Measurements from ENCODE around the gene DCLK3.

The DCLK3 gene

DNA sequence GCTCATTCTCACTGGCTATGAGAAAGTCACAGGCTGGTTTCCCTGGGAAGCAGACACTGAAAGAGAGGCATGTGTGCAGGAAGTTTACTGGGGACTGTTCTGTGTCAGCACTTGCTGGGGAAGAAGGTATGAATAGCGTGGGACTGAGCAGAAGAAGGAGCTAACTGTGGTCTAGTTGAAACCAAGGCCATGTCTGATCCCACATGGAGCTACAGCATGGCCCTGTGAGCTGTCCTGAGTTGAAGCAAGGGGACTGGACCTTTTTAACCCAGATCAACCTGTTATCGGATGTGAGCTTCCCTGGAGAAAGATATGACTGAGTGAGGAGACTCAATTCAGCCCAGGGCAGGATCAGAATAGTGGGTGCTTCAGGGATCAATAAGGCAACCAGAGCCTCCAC is 53.7 kb downstream of the DCLK3 start:
- no peaks in the 10 kb centered on the region for H3K9me2 ChIP-seq (replicated peaks; ENCODE audit: insufficient read depth, low read length)
- no peak overlapping the region for H3K4me2 ChIP-seq (ENCODE audit: low read depth, low read length)
- no peaks in the 10 kb centered on the region for H3K79me2 ChIP-seq (ENCODE audit: low read length)
- DNase-seq = no peak
- no peak overlapping the region for H2AFZ ChIP-seq (ENCODE audit: low read length)
- H4K20me1 ChIP-seq (ENCODE audit: insufficient read depth, low read length) = no peaks in the 10 kb centered on the region
- no peaks in the 10 kb centered on the region for H3K4me1 ChIP-seq (ENCODE audit: low read length)
- H3K9me3 ChIP-seq (replicated peaks; ENCODE audit: insufficient read depth, low read length) = no peaks in the 10 kb centered on the region
- no peaks in the 10 kb centered on the region for H3K36me3 ChIP-seq (replicated peaks; ENCODE audit: insufficient read depth, low read length)
- H3F3A ChIP-seq (ENCODE audit: insufficient read depth, low read length) = no peaks in the 10 kb centered on the region
- TF ChIP-seq CTCF (IDR thresholded peaks at IDR 0.05; ENCODE audit: low read length) = no peak
- no peak for TF ChIP-seq EZH2 (optimal IDR thresholded peaks at IDR 0.05; ENCODE audit: low read depth, low read length)
- no peak for TF ChIP-seq EZH2phosphoT487 (IDR thresholded peaks at IDR 0.05; ENCODE audit: low read length)
- H3K9ac ChIP-seq (ENCODE audit: low read length) = no peak overlapping the region
- H3K4me3 ChIP-seq (ENCODE audit: low read length) = no peak overlapping the region
- no peaks in the 10 kb centered on the region for H3K27me3 ChIP-seq (replicated peaks; ENCODE audit: insufficient read depth, low read length)
- no peak overlapping the region for H3K27ac ChIP-seq (ENCODE audit: low read length)

DNA sequence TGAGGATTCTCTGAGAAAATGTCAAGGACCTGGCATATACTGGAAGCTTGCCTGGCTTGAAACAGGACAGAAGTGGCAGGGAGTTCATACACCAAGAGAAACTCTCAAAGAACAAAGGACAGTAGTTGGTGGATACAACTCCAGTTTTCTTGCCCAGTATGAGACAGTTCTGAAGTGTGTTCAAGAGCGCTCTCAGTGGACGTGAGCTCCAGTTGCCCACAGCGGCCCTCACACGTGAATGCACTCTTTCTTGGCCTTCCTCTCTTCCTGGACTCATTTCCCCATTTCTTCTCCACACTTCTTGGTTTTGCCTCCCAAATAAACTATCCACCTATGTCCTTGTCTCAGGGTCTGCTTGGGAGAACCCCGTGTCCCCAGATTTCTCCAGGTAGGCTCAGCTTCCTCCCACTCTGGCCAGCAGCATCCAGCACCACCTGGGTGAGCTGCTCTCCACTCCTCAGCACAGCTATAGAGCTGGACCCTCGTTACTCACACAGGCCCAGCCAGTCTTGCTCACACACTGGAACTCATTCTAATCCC is 54.5 kb downstream of the DCLK3 start:
- no peaks in the 10 kb centered on the region for H3K4me1 ChIP-seq (ENCODE audit: low read length)
- no peaks in the 10 kb centered on the region for H3K36me3 ChIP-seq (replicated peaks; ENCODE audit: insufficient read depth, low read length)
- no peaks in the 10 kb centered on the region for H3K9me3 ChIP-seq (replicated peaks; ENCODE audit: insufficient read depth, low read length)
- H3K9me2 ChIP-seq (replicated peaks; ENCODE audit: insufficient read depth, low read length) = no peaks in the 10 kb centered on the region
- no peaks in the 10 kb centered on the region for H3K79me2 ChIP-seq (ENCODE audit: low read length)
- H3K4me2 ChIP-seq (ENCODE audit: low read depth, low read length) = no peak overlapping the region
- H4K20me1 ChIP-seq (ENCODE audit: insufficient read depth, low read length) = no peaks in the 10 kb centered on the region
- DNase-seq = no peak
- H3K9ac ChIP-seq (ENCODE audit: low read length) = no peak overlapping the region
- no peaks in the 10 kb centered on the region for H3F3A ChIP-seq (ENCODE audit: insufficient read depth, low read length)
- no peak for TF ChIP-seq EZH2phosphoT487 (IDR thresholded peaks at IDR 0.05; ENCODE audit: low read length)
- no peak overlapping the region for H3K4me3 ChIP-seq (ENCODE audit: low read length)
- H3K27me3 ChIP-seq (replicated peaks; ENCODE audit: insufficient read depth, low read length) = no peaks in the 10 kb centered on the region
- H2AFZ ChIP-seq (ENCODE audit: low read length) = no peak overlapping the region
- H3K27ac ChIP-seq (ENCODE audit: low read length) = no peak overlapping the region

- Histone ChIP-seq H3K9me3 (replicated peaks; ENCODE audit: insufficient read depth, low read length) (no peaks in the 10 kb centered on the region), H3K4me2 (ENCODE audit: low read depth, low read length) (no peak overlapping the region), H3K9ac (ENCODE audit: low read length) (no peak overlapping the region), H3K79me2 (ENCODE audit: low read length) (no peaks in the 10 kb centered on the region), H3K27me3 (replicated peaks; ENCODE audit: insufficient read depth, low read length) (no peaks in the 10 kb centered on the region), H3F3A (ENCODE audit: insufficient read depth, low read length) (no peaks in the 10 kb centered on the region), H4K20me1 (ENCODE audit: insufficient read depth, low read length) (no peaks in the 10 kb centered on the region), H3K4me1 (ENCODE audit: low read length) (no peaks in the 10 kb centered on the region), H3K9me2 (replicated peaks; ENCODE audit: insufficient read depth, low read length) (no peaks in the 10 kb centered on the region), H2AFZ (ENCODE audit: low read length) (no peak overlapping the region), H3K4me3 (ENCODE audit: low read length) (no peak overlapping the region), H3K27ac (ENCODE audit: low read length) (no peak overlapping the region), H3K36me3 (replicated peaks; ENCODE audit: insufficient read depth, low read length) (no peaks in the 10 kb centered on the region)
- TF ChIP-seq EZH2phosphoT487 (IDR thresholded peaks at IDR 0.05; ENCODE audit: low read length) (no peak), CTCF (IDR thresholded peaks at IDR 0.05; ENCODE audit: low read length) (no peak), EZH2 (optimal IDR thresholded peaks at IDR 0.05; ENCODE audit: low read depth, low read length) (no peak)
- no peak for DNase-seq
Measured at GRCh38 chr3:36709281-36709680, 55.1 kb downstream of the DCLK3 start.

GRCh38 chr3:36707623-36708409 is 56.5 kb downstream of the DCLK3 start:
- no peaks in the 10 kb centered on the region for H3K79me2 ChIP-seq (ENCODE audit: low read length)
- H3K27ac ChIP-seq (ENCODE audit: low read length) = no peak overlapping the region
- H3K4me3 ChIP-seq (ENCODE audit: low read length) = no peak overlapping the region
- no peaks in the 10 kb centered on the region for H3K9me3 ChIP-seq (replicated peaks; ENCODE audit: insufficient read depth, low read length)
- H3K4me1 ChIP-seq (ENCODE audit: low read length) = no peaks in the 10 kb centered on the region
- no peak overlapping the region for H3K4me2 ChIP-seq (ENCODE audit: low read depth, low read length)
- H4K20me1 ChIP-seq (ENCODE audit: insufficient read depth, low read length) = no peaks in the 10 kb centered on the region
- peak; percentile 22; the same call in 1 of the 2 replicates for TF ChIP-seq CTCF (IDR thresholded peaks at IDR 0.05; ENCODE audit: low read length)
- no peak for TF ChIP-seq EZH2phosphoT487 (IDR thresholded peaks at IDR 0.05; ENCODE audit: low read length)
- no peak for TF ChIP-seq EZH2 (optimal IDR thresholded peaks at IDR 0.05; ENCODE audit: low read depth, low read length)
- no peaks in the 10 kb centered on the region for H3K36me3 ChIP-seq (replicated peaks; ENCODE audit: insufficient read depth, low read length)
- H3K9me2 ChIP-seq (replicated peaks; ENCODE audit: insufficient read depth, low read length) = no peaks in the 10 kb centered on the region
- H3K9ac ChIP-seq (ENCODE audit: low read length) = no peak overlapping the region
- no peak overlapping the region for H2AFZ ChIP-seq (ENCODE audit: low read length)
- DNase-seq = peak; percentile 16
- no peaks in the 10 kb centered on the region for H3K27me3 ChIP-seq (replicated peaks; ENCODE audit: insufficient read depth, low read length)
- H3F3A ChIP-seq (ENCODE audit: insufficient read depth, low read length) = no peaks in the 10 kb centered on the region

Measured in MM.1S (cell line).